ENCODE data around the gene HNRNPA2B1.

Gene HNRNPA2B1

GRCh38 chr7:26200444-26201246 is at the start of gene HNRNPA2B1:
Gene HNRNPA2B1, minus strand, starts transcription at chr7:26200746. Its CDS starts 169 bp downstream, at chr7:26200577.
- DNase-seq (ENCODE audit: low read depth), result peak; percentile 97

DNA sequence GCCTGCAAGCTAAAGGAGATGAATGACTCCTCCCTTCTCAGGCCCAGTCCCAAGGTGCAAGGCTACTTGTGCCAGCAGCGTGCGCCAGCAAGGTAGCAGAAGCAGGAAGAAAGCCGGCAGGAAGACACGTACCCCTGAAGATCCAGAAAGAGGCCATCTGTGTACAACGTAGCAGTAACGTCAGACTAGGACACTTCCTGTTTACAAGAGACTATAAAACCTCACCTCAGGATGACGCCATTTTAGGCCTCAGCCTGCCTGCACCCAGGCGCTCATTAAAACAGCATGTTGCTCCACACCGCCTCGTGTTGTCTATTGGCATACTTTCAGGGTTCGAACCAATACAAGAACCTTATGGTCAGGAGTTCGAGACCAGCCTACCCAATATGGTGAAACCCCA is 49.7 kb upstream of the HNRNPA2B1 start:
- no peak for DNase-seq (ENCODE audit: low read depth)

- DNase-seq (ENCODE audit: low read depth), result no peak
Measured at GRCh38 chr7:26245150-26245549, 44.6 kb upstream of the HNRNPA2B1 start.

DNA sequence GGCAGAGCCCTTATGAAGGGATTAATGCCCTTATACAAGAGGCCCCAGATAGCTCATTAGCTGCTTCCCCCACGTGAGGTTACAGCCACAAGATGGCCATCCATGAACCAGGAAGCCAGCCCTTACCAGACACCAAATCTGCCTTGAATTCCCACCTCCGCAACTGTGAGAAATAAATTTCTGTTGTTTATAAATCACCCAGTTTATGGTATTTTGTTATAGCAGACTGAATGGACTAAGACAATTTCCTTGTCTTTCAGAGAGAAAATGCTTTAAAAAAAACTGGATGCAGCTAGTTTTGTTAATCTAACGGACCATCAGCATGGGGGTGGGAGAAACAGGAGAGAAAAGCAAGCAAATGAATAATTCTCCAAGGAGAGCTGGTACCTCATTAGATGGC is 37.5 kb upstream of the HNRNPA2B1 start:
- no peak for DNase-seq (ENCODE audit: low read depth)

GRCh38 chr7:26237035-26237807 is 36.7 kb upstream of the HNRNPA2B1 start:
- DNase-seq (ENCODE audit: low read depth), result no peak

GRCh38 chr7:26233902-26234511 is 33.5 kb upstream of the HNRNPA2B1 start:
- no peak for DNase-seq (ENCODE audit: low read depth)

- no peak for DNase-seq (ENCODE audit: low read depth)
Measured at GRCh38 chr7:26227987-26228386, 27.4 kb upstream of the HNRNPA2B1 start.

DNA sequence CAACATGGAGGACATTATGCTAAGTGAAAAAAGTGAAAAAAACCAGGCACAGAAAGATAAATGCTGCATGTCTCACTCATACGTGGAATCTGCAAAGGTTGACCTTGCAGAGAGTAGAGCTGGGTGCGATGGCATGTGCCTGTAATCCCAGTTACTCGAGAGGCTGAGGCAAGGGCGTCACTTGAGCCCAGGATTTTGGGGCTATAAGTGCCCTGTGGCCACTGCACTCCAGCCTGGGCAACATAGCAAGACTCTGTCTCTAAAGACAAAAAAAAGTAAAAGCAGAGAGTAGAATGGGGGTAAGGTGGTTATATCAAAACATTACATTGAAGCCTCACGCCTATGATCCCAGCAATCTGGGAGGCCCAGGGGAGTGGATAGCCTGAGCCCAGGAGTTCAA is 23.8 kb upstream of the HNRNPA2B1 start:
- no peak for DNase-seq (ENCODE audit: low read depth)

DNA sequence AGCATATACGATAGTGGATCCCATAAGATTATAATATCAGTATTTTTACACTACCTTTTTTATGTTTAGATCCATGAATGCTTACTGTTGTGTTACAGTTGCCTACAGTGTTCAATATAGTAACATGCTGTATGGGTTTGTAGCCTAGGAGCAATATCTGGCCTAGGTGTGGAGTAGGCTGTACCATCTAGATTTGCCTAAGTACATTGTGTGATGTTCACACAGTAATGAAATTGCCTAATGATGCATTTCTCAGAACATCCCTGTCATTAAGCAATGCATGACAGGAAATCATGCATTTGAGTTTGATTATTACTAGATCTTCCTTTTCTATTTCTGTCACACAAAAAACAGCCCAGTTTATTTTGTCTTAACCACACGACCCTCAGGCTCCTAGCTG is 15.5 kb upstream of the HNRNPA2B1 start:
- DNase-seq (ENCODE audit: low read depth), result no peak

- no peak for DNase-seq (ENCODE audit: low read depth)
Measured at GRCh38 chr7:26213807-26214515, 13.4 kb upstream of the HNRNPA2B1 start.

- no peak for DNase-seq (ENCODE audit: low read depth)
Measured at GRCh38 chr7:26212921-26213718, 12.6 kb upstream of the HNRNPA2B1 start.

DNA sequence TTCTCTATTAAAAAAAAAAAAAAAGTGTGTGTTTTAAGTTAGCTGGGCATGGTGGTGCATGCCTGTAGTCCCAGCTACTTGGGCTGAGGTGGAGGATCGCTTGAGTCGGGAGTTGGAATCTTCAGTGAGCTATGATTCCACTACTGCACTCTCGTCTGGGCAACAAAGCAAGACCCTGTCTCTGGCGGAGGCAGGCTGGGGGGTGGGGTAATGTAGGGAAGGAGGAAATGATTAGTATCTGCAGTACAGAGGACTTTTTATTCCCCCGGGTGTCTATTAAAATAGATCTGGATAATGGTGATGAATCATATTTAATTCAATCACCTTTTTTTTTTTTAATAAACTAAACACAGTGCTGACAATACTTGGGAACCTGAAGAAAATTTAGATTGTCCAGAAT is 7.5 kb upstream of the HNRNPA2B1 start:
- no peak for DNase-seq (ENCODE audit: low read depth)

DNA sequence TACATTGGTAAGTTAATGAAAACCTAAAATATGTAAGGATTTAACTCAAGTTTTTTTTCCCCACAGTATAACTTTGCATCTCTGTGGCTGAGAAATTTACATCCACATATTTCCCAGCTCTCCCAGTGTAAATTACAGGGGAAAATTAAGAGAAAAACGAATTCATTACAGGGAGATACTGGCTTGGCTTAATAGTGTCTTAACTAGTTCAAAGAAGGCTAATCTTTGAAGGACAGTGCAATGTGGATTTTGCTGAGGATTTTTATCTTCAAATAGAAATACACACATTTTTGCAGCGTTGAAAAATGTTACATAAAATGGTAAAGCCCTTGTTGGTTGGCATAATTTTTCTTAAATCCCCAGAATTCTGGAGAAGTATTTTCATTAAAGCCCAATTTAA is 2.5 kb upstream of the HNRNPA2B1 start:
- DNase-seq (ENCODE audit: low read depth), result no peak

GRCh38 chr7:26202019-26202990 is 1.8 kb upstream of the HNRNPA2B1 start:
- DNase-seq (ENCODE audit: low read depth), result peak; percentile 53

GRCh38 chr7:26201247-26202018 is 887 bp upstream of the HNRNPA2B1 start, which contains the start of gene CBX3:
Gene CBX3, plus strand, starts transcription at chr7:26201745. Its CDS starts 1,254 bp downstream, at chr7:26202999.
- peak; percentile 79 for DNase-seq (ENCODE audit: low read depth)

DNA sequence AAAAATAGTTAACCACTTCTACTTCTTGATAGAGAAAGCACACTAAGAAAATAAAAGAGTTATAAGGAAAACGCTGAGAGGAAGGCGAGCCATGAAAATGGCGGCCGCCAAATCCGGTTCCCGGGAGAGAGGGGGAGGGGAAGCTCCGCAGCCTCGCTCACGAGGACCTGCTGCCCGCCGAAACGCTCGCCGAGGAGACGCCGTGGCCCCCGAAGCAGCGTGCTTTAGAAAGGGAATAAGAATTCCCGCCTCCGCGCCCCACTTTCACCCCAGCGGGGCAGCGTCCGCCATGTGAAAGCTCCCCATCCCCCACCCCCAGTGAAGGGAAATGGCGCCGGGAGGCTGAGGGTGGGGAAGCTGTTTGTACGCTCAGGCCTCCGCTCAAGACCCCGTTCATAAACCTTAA is 505 bp downstream of the HNRNPA2B1 start:
- DNase-seq (ENCODE audit: low read depth), result peak; percentile 77

DNA sequence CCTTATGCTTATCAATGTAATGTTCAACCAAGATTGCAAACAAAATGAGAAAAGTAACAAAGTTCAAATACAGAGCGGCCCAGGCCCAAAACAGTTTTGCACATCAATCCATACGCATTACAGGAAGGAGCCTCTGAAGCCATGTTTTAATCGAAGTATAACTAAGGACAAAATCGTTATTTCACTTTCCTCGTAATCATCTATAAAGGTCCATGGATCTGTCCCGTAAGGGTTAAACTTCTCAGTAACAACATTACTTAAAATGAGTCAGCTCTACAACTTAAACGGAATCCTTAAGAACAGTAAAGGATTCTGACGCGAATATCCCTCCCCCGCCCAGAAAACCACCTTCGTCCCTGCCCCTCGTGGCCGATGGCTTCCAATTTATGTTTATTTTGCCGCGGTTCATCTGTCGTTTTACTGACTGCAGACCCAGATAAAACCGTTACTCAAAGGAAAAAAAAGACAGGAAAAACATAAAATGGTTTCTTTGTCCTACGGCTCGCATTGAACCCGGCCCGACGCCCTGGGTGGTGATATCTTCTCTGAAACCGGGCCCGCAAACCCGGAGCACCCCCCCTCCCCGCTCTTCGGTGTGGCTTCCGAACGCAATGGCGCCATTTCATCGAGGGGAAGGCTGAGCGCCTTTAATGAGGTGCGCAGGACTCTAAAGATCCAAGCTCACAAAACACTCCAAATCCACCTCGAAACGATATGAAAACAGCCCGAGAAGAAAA is 1.1 kb downstream of the HNRNPA2B1 start:
- peak; percentile 63 for DNase-seq (ENCODE audit: low read depth)

- DNase-seq (ENCODE audit: low read depth), result no peak
Measured at GRCh38 chr7:26198781-26199169, 1.8 kb downstream of the HNRNPA2B1 start.
